Measurements from ENCODE around the gene NDFIP2.
"Not testable (repeated sequence)": the region's sequence is repeated elsewhere in the genome, so short reads cannot be mapped to it uniquely, and the experiment has no call there.

The NDFIP2 gene

GRCh38 chr13:79560954-79561353 lies 80.0 kb downstream of the NDFIP2 start:
- no peak for TF ChIP-seq RARB (CRISPR knock-in tag; IDR thresholded peaks at IDR 0.05)
- no peak for ATAC-seq

DNA sequence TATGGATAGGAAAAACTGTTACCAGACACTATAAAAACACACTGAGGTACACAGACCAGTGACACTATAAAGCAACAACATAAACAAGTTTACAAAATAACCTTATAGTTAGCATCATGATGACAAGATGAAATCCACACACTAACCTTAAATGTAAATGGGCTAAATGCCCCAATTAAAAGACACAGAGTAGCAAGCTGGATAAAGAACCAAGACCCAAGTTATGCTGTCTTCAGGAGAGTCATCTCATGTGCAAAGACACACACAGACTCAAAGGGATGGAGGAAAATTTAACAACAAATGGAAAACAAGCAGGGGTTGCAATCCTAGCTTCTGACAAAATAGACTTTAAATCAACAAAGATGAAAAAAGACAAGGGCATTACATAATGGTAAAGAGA lies 81.6 kb downstream of the NDFIP2 start:
- TF ChIP-seq ARNTL (CRISPR knock-in tag; IDR thresholded peaks at IDR 0.05; ENCODE audit: borderline replicate concordance, low read depth), result no peak
- ATAC-seq, result no peak

DNA sequence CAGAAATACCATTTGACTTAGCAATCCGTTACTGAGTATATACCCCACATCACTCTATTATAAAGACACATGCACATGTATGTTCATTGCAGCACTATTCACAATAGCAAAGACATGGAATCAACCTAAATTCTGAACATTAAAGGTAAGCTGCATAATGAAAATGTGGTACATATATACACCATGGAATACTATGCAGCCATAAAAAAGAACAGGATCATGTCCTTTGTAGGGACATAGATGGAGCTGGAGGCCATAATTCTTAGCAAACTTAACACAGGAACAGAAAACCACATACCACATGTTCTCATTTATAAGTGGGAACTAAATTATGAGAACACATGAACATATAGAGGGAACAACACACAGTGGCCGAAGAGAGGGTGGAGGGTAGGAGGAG lies 85.2 kb downstream of the NDFIP2 start:
- ATAC-seq, result no peak
- TF ChIP-seq ZNF8 (CRISPR knock-in tag; IDR thresholded peaks at IDR 0.05) (peak; percentile 92), SNAI2 (CRISPR knock-in tag; IDR thresholded peaks at IDR 0.05) (no peak)

GRCh38 chr13:79571147-79571546 lies 90.2 kb downstream of the NDFIP2 start:
- TF ChIP-seq, protein P1, sequence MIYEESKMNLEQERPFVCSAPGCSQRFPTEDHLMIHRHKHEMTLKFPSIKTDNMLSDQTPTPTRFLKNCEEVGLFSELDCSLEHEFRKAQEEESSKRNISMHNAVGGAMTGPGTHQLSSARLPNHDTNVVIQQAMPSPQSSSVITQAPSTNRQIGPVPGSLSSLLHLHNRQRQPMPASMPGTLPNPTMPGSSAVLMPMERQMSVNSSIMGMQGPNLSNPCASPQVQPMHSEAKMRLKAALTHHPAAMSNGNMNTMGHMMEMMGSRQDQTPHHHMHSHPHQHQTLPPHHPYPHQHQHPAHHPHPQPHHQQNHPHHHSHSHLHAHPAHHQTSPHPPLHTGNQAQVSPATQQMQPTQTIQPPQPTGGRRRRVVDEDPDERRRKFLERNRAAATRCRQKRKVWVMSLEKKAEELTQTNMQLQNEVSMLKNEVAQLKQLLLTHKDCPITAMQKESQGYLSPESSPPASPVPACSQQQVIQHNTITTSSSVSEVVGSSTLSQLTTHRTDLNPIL (CRISPR knock-in tag; IDR thresholded peaks at IDR 0.05; ENCODE audit: low read depth), result no peak
- TF ChIP-seq OSR1 (CRISPR knock-in tag; IDR thresholded peaks at IDR 0.05) (no peak), ZFP3 (CRISPR knock-in tag; IDR thresholded peaks at IDR 0.05) (no peak), ESRRG (CRISPR knock-in tag; IDR thresholded peaks at IDR 0.05) (no peak), TOX (CRISPR knock-in tag; IDR thresholded peaks at IDR 0.05; ENCODE audit: borderline replicate concordance) (no peak)
- ATAC-seq, result no peak

DNA sequence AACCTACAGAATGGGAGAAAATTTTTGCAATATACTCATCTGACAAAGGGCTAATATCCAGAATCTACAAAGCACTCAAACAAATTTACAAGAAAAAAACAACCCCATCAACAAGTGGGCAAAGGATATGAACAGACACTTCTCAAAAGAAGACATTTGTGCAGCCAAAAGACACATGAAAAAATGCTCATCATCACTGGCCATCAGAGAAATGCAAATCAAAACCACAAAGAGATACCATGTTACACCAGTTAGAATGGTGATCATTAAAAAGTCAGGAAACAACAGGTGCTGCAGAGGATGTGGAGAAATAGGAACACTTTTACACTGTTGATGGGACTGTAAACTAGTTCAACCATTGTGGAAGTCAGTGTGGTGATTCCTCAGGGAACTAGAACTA lies 92.9 kb downstream of the NDFIP2 start:
- not testable (repeated sequence) for ATAC-seq

DNA sequence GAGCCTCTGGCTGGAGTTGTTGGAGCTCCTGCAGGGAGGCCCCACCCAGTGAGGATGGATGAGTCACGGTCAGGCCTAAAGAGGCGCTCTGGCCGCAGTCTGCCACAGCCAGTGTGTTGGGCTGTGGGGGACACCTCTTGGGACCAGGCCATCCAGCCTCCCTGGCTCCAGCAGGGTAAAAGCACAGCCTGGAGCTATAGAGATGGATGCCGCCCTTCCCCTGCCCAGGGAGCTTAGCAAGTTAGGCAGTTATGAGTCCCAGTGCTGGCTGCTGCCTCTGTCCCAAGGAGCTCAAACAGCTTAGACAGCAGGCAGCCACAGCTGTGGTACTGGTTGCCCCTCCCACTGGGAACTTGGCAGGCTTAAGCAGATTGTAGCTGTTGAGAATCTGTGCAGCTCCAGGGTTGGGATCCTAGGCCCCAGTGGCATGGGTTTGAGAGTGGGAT lies 100.9 kb downstream of the NDFIP2 start:
- peak; percentile 86 for ATAC-seq
- TF ChIP-seq ZFP3 (CRISPR knock-in tag; IDR thresholded peaks at IDR 0.05) (no peak), CSRNP3 (CRISPR knock-in tag; IDR thresholded peaks at IDR 0.05) (no peak)

GRCh38 chr13:79582896-79583295 lies 101.9 kb downstream of the NDFIP2 start:
- TF ChIP-seq ZNF565 (CRISPR knock-in tag; conservative IDR thresholded peaks at IDR 0.05; ENCODE audit: low read depth), result no peak
- no peak for TF ChIP-seq TOX (CRISPR knock-in tag; IDR thresholded peaks at IDR 0.05; ENCODE audit: borderline replicate concordance)
- TF ChIP-seq ISL1 (CRISPR knock-in tag; IDR thresholded peaks at IDR 0.05), result no peak
- TF ChIP-seq, protein P1 (CRISPR knock-in tag; IDR thresholded peaks at IDR 0.05; ENCODE audit: low read depth), result no peak
- no peak for TF ChIP-seq ESRRG (CRISPR knock-in tag; IDR thresholded peaks at IDR 0.05)
- TF ChIP-seq ARNTL (CRISPR knock-in tag; IDR thresholded peaks at IDR 0.05; ENCODE audit: borderline replicate concordance, low read depth), result no peak
- TF ChIP-seq ZFP3 (CRISPR knock-in tag; IDR thresholded peaks at IDR 0.05), result no peak
- no peak for TF ChIP-seq OSR1 (CRISPR knock-in tag; IDR thresholded peaks at IDR 0.05)
- TF ChIP-seq ZNF8 (CRISPR knock-in tag; IDR thresholded peaks at IDR 0.05), result no peak
- TF ChIP-seq ZFP30 (CRISPR knock-in tag; IDR thresholded peaks at IDR 0.05), result no peak
- TF ChIP-seq PATZ1 (CRISPR knock-in tag; IDR thresholded peaks at IDR 0.05; ENCODE audit: borderline replicate concordance), result no peak
- TF ChIP-seq CSRNP3 (CRISPR knock-in tag; IDR thresholded peaks at IDR 0.05), result no peak
- no peak for TF ChIP-seq TSHZ2 (CRISPR knock-in tag; IDR thresholded peaks at IDR 0.05)
- no peak for TF ChIP-seq TCF4 (CRISPR knock-in tag; IDR thresholded peaks at IDR 0.05; ENCODE audit: borderline replicate concordance)
- TF ChIP-seq PPARA (CRISPR knock-in tag; IDR thresholded peaks at IDR 0.05; ENCODE audit: borderline replicate concordance), result no peak
- ATAC-seq, result no peak
